Ectodermal cell (in vitro differentiated cells): Measurements from ENCODE around the gene CYSRT1.
"Not testable (repeated sequence)": the region's sequence is repeated elsewhere in the genome, so short reads cannot be mapped to it uniquely, and the experiment has no call there.

Experiments used
- H3K27ac ChIP-seq: 2 replicates; pipeline ENCODE4 v1.7.0; 2013; ENCODE audit warnings: mild to moderate bottlenecking, low read depth, low read length; ENCODE audit not compliant: insufficient read depth, poor library complexity, severe bottlenecking
- H3K27me3 ChIP-seq: 2 replicates; pipeline ENCODE4 v1.7.0; 2013; ENCODE audit warnings: mild to moderate bottlenecking, low read length; ENCODE audit not compliant: insufficient read depth, control insufficient read depth, poor library complexity, severe bottlenecking
- H3K36me3 ChIP-seq: one replicate; pipeline ENCODE4 v1.7.0; 2013; ENCODE audit warnings: low read length; ENCODE audit not compliant: control insufficient read depth, insufficient read depth
- H3K4me1 ChIP-seq: one replicate; pipeline ENCODE4 v1.7.0; 2013; ENCODE audit warnings: low read length; ENCODE audit not compliant: control insufficient read depth, insufficient read depth
- H3K4me3 ChIP-seq: 2 replicates; pipeline ENCODE4 v1.7.0; 2013; ENCODE audit warnings: low read depth, low read length, control low read depth; ENCODE audit not compliant: insufficient read depth
- H3K9me3 ChIP-seq: 2 replicates; pipeline ENCODE4 v1.7.0; 2013; ENCODE audit warnings: mild to moderate bottlenecking, low read length, moderate library complexity; ENCODE audit not compliant: control insufficient read depth
- WGBS, 2 experiments: methylation state at CpG; one replicate each; pipeline ENCODE4 v1.1.7; 2013; ENCODE audit warnings: missing lambda C conversion rate in 2 of 2; 5-methylcytosine and 5-hydroxymethylcytosine counted together

The CYSRT1 gene

GRCh38 chr9:137240318-137240840, 15.4 kb downstream of the CYSRT1 start:
- WGBS, 2 experiments = 0% methylated on average over 58 of the region's 58 CpGs
- peak overlapping the region; percentile 81 for H3K4me3 ChIP-seq
- peaks cover 50% of the 10 kb centered on the region for H3K4me1 ChIP-seq
- no peaks in the 10 kb centered on the region for H3K27me3 ChIP-seq
- peak overlapping the region; percentile 91 for H3K27ac ChIP-seq
- H3K36me3 ChIP-seq = peaks cover 7% of the 10 kb centered on the region
- no peaks in the 10 kb centered on the region for H3K9me3 ChIP-seq

DNA sequence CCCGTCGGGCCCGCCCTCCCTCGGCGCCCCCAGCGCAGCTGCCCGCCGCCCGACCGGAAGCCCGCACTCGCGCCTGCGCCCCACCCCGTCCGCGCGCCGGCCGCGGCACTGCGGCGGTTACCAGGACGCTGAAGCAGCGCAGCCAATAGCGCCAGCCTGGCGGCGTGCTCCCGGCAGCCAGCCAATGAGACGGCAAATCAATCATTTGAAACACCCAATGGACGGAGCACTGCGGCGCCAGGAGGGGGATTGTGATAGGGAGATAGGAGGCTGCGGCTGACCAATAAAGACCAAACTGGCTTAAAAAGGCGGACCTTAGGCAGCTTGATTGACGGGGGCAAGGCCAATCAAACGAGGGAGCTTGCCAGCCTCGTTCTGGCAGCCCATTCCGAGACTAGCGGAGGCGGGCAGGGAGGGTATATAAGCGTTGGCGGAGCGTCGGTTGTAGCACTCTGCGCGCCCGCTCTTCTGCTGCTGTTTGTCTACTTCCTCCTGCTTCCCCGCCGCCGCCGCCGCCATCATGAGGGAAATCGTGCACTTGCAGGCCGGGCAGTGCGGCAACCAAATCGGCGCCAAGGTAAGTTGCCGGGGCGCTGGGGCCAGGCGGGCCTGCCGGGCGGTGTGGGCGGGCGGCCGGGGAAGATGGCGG, 16.0 kb downstream of the CYSRT1 start, which contains the start of gene TUBB4B:
TUBB4B (plus strand) TSS at position 447 of the 649 bp plus-strand sequence; CDS start at position 521, 74 bp downstream.
- WGBS, 2 experiments = 0 to 1% methylated on average over 67 of the region's 67 CpGs
- H3K9me3 ChIP-seq = no peaks in the 10 kb centered on the region

GRCh38 chr9:137241490-137242268, 16.7 kb downstream of the CYSRT1 start:
- peaks cover 45% of the 10 kb centered on the region for H3K4me1 ChIP-seq
- H3K36me3 ChIP-seq = peaks cover 7% of the 10 kb centered on the region
- H3K9me3 ChIP-seq = no peaks in the 10 kb centered on the region
- 2 to 3% methylated on average over 83 of the region's 83 CpGs for WGBS, 2 experiments
- H3K4me3 ChIP-seq = peak overlapping the region; percentile 80
- H3K27ac ChIP-seq = no peak overlapping the region
- no peaks in the 10 kb centered on the region for H3K27me3 ChIP-seq

More for the DNA sequence above, 16.0 kb downstream of the CYSRT1 start, which contains the start of gene TUBB4B:
- peaks cover 50% of the 10 kb centered on the region for H3K4me1 ChIP-seq
- peaks cover 7% of the 10 kb centered on the region for H3K36me3 ChIP-seq
- H3K27me3 ChIP-seq = no peaks in the 10 kb centered on the region
- H3K4me3 ChIP-seq = peak within 1 kb of the TSS; percentile 81
- H3K27ac ChIP-seq = peak within 1 kb of the TSS; percentile 91

DNA sequence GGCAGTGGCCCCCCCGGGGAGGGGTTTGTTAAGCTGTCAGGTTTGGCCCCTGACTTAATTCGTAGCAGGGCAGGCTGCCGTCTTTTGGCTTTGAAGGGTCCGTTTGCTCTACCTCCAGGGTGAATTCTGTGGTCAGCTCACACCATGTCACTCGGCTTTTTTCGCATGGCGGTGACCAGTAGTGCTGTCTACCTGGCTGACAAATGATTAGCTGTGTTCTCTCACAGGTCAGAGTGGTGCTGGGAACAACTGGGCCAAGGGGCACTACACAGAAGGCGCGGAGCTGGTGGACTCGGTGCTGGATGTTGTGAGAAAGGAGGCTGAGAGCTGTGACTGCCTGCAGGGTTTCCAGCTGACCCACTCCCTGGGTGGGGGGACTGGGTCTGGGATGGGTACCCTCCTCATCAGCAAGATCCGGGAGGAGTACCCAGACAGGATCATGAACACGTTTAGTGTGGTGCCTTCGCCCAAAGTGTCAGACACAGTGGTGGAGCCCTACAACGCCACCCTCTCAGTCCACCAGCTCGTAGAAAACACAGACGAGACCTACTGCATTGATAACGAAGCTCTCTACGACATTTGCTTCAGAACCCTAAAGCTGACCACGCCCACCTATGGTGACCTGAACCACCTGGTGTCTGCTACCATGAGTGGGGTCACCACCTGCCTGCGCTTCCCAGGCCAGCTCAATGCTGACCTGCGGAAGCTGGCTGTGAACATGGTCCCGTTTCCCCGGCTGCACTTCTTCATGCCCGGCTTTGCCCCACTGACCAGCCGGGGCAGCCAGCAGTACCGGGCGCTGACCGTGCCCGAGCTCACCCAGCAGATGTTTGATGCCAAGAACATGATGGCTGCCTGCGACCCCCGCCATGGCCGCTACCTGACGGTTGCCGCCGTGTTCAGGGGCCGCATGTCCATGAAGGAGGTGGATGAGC, 17.6 kb downstream of the CYSRT1 start:
- H3K27ac ChIP-seq = no peak overlapping the region
- 87 to 88% methylated on average over 36 of the region's 36 CpGs for WGBS, 2 experiments

DNA sequence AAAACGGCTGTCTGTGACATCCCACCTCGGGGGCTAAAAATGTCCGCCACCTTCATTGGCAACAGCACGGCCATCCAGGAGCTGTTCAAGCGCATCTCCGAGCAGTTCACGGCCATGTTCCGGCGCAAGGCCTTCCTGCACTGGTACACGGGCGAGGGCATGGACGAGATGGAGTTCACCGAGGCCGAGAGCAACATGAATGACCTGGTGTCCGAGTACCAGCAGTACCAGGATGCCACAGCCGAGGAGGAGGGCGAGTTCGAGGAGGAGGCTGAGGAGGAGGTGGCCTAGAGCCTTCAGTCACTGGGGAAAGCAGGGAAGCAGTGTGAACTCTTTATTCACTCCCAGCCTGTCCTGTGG, 18.3 kb downstream of the CYSRT1 start:
- not testable (repeated sequence) for H3K36me3 ChIP-seq

More for the DNA sequence above, 17.6 kb downstream of the CYSRT1 start:
- Histone ChIP-seq H3K36me3 (peaks cover 7% of the 10 kb centered on the region), H3K4me3 (peak overlapping the region; percentile 80), H3K27me3 (no peaks in the 10 kb centered on the region), H3K4me1 (peaks cover 41% of the 10 kb centered on the region), H3K9me3 (no peaks in the 10 kb centered on the region)

DNA sequence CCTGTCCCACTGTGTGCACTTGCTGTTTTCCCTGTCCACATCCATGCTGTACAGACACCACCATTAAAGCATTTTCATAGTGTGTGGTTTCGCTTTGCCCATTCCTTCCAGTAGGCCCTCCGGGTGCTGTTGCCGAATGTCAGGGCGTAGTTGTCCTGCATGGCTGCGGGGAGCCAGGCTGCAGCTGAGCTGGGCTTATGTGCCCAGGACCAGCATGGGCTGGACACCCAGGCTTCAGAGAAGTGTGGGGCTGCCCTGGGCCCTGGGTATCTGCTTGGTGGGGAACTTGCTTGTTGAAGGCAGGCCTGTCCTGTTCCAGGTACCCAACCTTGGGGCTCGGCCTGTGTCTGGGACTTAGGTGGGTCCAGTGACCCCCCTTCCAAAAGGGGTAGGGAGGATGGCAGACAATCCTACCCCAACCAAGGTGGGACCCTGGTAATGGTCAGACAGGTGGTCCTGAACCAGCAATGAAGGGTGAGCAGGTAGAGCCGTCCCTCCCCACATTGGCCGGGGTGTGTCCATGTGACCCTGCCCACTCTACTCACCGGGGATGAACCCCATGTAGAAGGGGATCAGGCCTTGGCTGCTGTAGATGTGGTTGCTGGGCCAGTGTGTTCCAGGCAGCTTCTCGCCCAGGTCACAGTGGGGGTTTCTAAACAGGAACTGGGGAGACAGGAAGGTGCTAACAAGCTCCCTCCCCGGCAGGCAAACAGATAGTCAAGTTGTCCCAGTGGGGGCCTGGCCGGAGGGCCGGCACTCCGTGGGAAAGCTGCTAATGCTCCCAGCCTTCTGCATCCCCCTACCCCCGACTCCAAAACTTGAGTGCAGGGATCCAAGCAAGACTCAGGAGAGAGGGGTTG, 18.9 kb downstream of the CYSRT1 start:
- Histone ChIP-seq H3K36me3 (peaks cover 7% of the 10 kb centered on the region), H3K9me3 (no peaks in the 10 kb centered on the region), H3K27me3 (no peaks in the 10 kb centered on the region), H3K4me3 (no peak overlapping the region), H3K4me1 (peaks cover 34% of the 10 kb centered on the region), H3K27ac (no peak overlapping the region)
- 75 to 80% methylated on average over 15 of the region's 15 CpGs for WGBS, 2 experiments

More for the DNA sequence above, 18.3 kb downstream of the CYSRT1 start:
- H3K4me3 ChIP-seq, H3K27me3 ChIP-seq, H3K9me3 ChIP-seq, H3K27ac ChIP-seq: not testable (repeated sequence)
- WGBS, 2 experiments = 96 to 97% methylated on average over 18 of the region's 18 CpGs
- H3K4me1 ChIP-seq = peaks cover 36% of the 10 kb centered on the region

GRCh38 chr9:137244486-137245449, 19.8 kb downstream of the CYSRT1 start:
- H3K27ac ChIP-seq = no peak overlapping the region
- H3K4me3 ChIP-seq = no peak overlapping the region
- H3K4me1 ChIP-seq = peaks cover 29% of the 10 kb centered on the region
- peaks cover 7% of the 10 kb centered on the region for H3K36me3 ChIP-seq
- no peaks in the 10 kb centered on the region for H3K9me3 ChIP-seq
- no peaks in the 10 kb centered on the region for H3K27me3 ChIP-seq
- WGBS, 2 experiments = 75 to 77% methylated on average over 36 of the region's 36 CpGs

DNA sequence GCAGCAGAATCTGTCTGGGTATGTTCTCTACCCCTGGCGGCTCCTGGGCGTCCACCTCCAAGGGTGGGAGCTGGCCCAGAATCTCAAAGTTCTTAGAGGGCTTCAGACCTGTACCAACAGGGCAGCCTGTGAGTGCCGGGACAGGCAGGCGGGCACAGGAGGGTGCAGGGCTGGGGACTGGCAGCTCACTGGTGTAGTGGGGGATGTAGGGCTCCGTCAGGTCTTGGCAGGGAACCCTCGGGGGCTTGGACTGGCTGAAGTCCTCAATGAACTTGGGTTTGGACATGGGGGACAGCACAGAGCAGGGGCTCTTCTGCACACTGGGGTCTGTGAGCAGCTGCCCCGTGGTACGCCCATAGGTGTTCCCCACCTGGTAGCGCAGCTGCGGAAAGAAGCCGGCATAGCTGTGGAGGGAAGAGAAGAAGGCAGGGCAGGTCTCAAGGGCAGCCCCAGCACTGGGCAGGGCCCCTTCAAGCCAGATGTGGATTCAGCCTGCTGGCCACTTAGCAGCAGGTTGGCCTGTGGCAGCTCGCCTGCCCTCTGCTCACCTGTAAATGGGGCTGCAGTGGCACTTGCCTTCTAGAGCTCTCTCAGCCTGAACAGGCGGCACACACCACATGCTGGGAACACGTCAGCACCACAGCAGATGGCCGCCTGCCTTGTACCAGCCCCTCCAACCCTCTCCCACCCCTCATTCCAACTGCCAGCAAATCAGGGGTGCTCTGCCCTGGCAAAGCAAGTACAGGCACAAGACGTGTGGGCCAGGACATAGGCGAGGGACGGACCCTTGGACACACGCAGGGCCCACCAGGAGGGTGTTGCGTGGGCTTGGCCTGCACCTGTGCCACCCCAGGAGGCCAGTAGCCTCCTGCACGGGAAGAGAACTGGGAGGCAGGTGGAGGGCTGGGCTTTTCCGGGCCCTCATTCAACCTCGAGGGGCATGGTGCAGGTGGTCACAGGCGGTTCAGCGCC, 20.8 kb downstream of the CYSRT1 start:
- no peaks in the 10 kb centered on the region for H3K27me3 ChIP-seq
- H3K4me1 ChIP-seq = peaks cover 32% of the 10 kb centered on the region
- H3K4me3 ChIP-seq = no peak overlapping the region
- H3K9me3 ChIP-seq = no peaks in the 10 kb centered on the region
- H3K36me3 ChIP-seq = peaks cover 7% of the 10 kb centered on the region
- no peak overlapping the region for H3K27ac ChIP-seq
- WGBS, 2 experiments = 91 to 92% methylated on average over 25 of the region's 25 CpGs
